ENCODE results near the gene DMTF1. TPM values are rescaled to one million over a fixed set of nuclear protein-coding genes. Genes with fewer than 3 reads are reported as not detected.

DMTF1 gene
- total RNA-seq, 1 experiment from 2014 or later = 28.8 TPM

- no peak for DNase-seq (ENCODE audit: low read depth)
Observed at GRCh38 chr7:87144173-87144657, 8.0 kb upstream of the DMTF1 start.

GRCh38 chr7:87146740-87147386, 5.4 kb upstream of the DMTF1 start:
- DNase-seq (ENCODE audit: low read depth) = no peak

GRCh38 chr7:87147500-87147899, 4.8 kb upstream of the DMTF1 start:
- peak; percentile 9 for DNase-seq (ENCODE audit: low read depth)

GRCh38 chr7:87148332-87148955, 3.8 kb upstream of the DMTF1 start:
- DNase-seq (ENCODE audit: low read depth) = peak; percentile 39

- DNase-seq (ENCODE audit: low read depth) = no peak
Observed at GRCh38 chr7:87151002-87151728, 1.1 kb upstream of the DMTF1 start.

GRCh38 chr7:87151729-87152111, 533 bp upstream of the DMTF1 start:
- no peak for DNase-seq (ENCODE audit: low read depth)

- DNase-seq (ENCODE audit: low read depth) = peak; percentile 17
Observed at GRCh38 chr7:87152897-87153641, 816 bp downstream of the DMTF1 start.

- DNase-seq (ENCODE audit: low read depth) = no peak
Observed at GRCh38 chr7:87154166-87154565, 1.9 kb downstream of the DMTF1 start.

- no peak for DNase-seq (ENCODE audit: low read depth)
Observed at GRCh38 chr7:87154569-87154968, 2.3 kb downstream of the DMTF1 start.

GRCh38 chr7:87155788-87156187, 3.5 kb downstream of the DMTF1 start:
- no peak for DNase-seq (ENCODE audit: low read depth)

- no peak for DNase-seq (ENCODE audit: low read depth)
Observed at GRCh38 chr7:87156709-87157108, 4.5 kb downstream of the DMTF1 start.

- no peak for DNase-seq (ENCODE audit: low read depth)
Observed at GRCh38 chr7:87159538-87159937, 7.3 kb downstream of the DMTF1 start.

- no peak for DNase-seq (ENCODE audit: low read depth)
Observed at GRCh38 chr7:87164433-87164832, 12.2 kb downstream of the DMTF1 start.

- DNase-seq (ENCODE audit: low read depth) = no peak
Observed at GRCh38 chr7:87170828-87171227, 18.6 kb downstream of the DMTF1 start.

GRCh38 chr7:87171282-87171934, 19.2 kb downstream of the DMTF1 start:
- DNase-seq (ENCODE audit: low read depth) = no peak

GRCh38 chr7:87173471-87173870, 21.2 kb downstream of the DMTF1 start:
- no peak for DNase-seq (ENCODE audit: low read depth)

- no peak for DNase-seq (ENCODE audit: low read depth)
Observed at GRCh38 chr7:87178320-87178719, 26.1 kb downstream of the DMTF1 start.

GRCh38 chr7:87179180-87179579, 26.9 kb downstream of the DMTF1 start:
- no peak for DNase-seq (ENCODE audit: low read depth)

GRCh38 chr7:87187120-87187519, 34.9 kb downstream of the DMTF1 start:
- DNase-seq (ENCODE audit: low read depth) = no peak

GRCh38 chr7:87188930-87189329, 36.7 kb downstream of the DMTF1 start:
- no peak for DNase-seq (ENCODE audit: low read depth)

GRCh38 chr7:87190783-87191182, 38.5 kb downstream of the DMTF1 start:
- no peak for DNase-seq (ENCODE audit: low read depth)

Data from HT1080 (cell line).